Astrocyte of the cerebellum (primary cell): ENCODE results near the gene GSTO1.

Source experiments
- DNase-seq: peaks from one replicate; pipeline ENCODE4 v3.0.0-alpha.2; 2011; ENCODE audit warnings: low read depth
- H3K4me3 ChIP-seq: 2 replicates; pipeline ENCODE4 v1.5.1; 2011; ENCODE audit warnings: mild to moderate bottlenecking, low read depth, low read length, moderate library complexity
- in situ Hi-C: cut with HindIII; loops from 2 replicates; pipeline ENCODE4 v1.10.0; 2017; ENCODE audit warnings: low sequenced_read_pairs
- TF ChIP-seq, protein P1 (sequence below): IDR thresholded peaks from 2 replicates; pipeline ENCODE4 v1.5.1; 2012; ENCODE audit warnings: low read length, low read depth, moderate library complexity, mild to moderate bottlenecking; ENCODE audit errors: missing control alignments

Gene GSTO1

DNA sequence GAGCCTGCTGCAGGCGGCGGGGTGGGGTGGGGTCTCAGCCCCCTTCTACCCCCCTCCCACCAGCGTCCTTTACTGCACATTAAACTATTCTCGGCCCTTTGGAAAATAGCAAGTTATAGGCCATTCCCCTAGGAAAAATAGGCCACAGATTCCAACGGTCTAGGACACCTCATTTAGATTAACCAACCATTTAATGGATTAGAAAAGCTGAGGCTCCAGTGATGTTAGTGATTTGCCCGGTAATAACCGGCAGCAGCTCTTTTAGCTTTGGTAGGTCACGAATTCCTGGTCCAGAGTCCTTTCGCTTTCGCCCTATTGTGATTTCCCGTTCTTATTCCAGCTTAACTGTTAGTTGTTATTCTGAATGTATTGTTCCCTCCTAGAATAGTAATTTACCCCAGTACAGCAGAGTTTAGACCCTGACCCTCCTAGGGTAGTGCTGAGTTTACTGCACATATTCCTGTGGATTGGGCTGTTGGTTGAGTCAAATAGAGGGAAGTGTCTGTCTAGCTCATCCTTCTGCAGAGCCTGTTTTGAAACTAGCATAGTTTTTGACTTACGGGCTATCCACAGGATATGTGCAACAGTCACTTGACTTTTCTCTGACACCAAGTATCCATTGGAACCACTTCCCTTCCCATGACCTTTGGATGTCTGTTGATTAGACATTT, 754 bp downstream of the GSTO1 start:
- TF ChIP-seq, protein P1, sequence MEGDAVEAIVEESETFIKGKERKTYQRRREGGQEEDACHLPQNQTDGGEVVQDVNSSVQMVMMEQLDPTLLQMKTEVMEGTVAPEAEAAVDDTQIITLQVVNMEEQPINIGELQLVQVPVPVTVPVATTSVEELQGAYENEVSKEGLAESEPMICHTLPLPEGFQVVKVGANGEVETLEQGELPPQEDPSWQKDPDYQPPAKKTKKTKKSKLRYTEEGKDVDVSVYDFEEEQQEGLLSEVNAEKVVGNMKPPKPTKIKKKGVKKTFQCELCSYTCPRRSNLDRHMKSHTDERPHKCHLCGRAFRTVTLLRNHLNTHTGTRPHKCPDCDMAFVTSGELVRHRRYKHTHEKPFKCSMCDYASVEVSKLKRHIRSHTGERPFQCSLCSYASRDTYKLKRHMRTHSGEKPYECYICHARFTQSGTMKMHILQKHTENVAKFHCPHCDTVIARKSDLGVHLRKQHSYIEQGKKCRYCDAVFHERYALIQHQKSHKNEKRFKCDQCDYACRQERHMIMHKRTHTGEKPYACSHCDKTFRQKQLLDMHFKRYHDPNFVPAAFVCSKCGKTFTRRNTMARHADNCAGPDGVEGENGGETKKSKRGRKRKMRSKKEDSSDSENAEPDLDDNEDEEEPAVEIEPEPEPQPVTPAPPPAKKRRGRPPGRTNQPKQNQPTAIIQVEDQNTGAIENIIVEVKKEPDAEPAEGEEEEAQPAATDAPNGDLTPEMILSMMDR: no peak
- no peak for DNase-seq
- in situ Hi-C loops: no loop called here
- H3K4me3 ChIP-seq: peak overlapping the region; percentile 79

DNA sequence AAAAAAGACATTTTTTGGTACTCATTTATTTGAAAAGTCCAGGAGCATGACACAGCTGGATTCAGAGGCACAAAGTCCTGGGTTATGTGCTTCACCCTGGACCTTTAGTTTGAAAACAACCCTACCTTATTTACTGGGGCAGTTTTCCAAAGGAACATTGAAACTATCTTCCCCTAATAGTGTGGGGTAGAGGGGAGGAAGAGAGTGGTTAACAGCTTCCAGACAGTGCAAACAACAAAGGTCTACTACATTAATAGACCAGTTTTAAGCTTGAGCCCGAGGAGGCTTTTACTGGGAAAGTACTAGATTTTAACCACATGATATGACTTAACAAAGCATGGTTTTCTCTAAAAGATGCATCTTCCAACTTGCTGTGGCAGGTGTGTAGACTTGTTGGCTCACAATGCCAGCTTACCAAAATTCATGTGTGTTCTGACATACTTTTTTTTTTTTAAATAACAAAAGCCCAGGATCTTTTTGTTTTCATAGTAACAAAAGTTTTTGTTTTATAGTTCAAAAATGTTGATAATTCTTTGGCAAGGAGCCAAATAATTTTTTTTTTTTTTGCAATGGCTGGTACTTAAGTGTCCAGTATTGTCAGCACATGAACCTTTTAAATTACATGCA, 1.8 kb downstream of the GSTO1 start:
- TF ChIP-seq, protein P1: no peak
- DNase-seq: no peak
- in situ Hi-C loops: no loop called here
- peak overlapping the region; percentile 79 for H3K4me3 ChIP-seq

DNA sequence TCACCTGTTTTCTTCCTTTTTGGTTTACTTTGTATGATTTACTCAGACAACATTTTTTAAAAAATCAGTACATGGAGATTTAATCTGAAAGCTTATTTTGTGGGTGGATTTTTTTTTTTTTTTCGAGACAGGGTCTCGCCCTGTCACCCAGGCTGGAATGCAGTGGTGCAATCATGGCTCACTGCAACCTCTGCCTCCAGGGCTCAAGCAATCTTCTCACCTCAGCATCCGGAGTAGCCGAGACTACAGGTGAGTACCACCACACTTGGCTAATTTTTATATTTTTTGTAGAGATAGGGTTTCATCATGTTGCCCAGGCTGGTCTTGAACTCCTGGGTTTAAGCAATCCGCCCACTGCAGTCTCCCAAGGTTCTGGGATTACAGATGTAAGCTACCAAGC, 2.5 kb downstream of the GSTO1 start:
- in situ Hi-C loops: no loop called here
- no peak for DNase-seq
- TF ChIP-seq, protein P1: no peak
- no peak overlapping the region for H3K4me3 ChIP-seq

DNA sequence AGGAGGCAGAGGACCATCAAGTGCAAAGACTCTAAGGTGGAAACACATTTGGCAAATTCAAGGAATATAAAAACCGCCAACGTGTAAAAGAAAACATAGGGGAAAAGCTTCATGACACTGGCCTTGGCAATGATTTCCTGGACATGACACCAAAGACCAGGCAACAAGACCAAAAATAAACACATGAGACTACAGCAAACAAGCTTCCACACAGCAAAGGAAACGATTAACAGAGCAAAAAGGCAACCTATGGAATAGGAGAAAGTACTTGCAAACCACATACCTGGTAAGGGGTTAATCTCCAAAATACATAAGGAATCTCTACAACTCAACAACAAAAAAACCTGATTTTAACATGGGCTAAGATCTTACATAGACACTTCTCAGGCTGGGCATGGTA, 3.5 kb downstream of the GSTO1 start:
- DNase-seq: no peak
- in situ Hi-C loops: no loop called here
- TF ChIP-seq, protein P1: no peak
- no peak overlapping the region for H3K4me3 ChIP-seq

DNA sequence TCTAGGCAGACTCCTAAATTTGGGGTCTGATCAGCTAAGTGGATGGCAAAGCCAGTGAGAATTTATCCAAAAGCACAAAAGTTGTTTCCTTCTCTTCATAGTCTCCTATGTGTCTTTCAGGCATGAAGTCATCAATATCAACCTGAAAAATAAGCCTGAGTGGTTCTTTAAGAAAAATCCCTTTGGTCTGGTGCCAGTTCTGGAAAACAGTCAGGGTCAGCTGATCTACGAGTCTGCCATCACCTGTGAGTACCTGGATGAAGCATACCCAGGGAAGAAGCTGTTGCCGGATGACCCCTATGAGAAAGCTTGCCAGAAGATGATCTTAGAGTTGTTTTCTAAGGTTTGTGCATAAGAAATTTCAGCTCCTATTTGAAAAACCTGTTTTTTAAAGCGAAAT, 4.8 kb downstream of the GSTO1 start:
- no peak for DNase-seq
- H3K4me3 ChIP-seq: no peak overlapping the region
- in situ Hi-C loops: no loop called here
- TF ChIP-seq, protein P1: no peak

DNA sequence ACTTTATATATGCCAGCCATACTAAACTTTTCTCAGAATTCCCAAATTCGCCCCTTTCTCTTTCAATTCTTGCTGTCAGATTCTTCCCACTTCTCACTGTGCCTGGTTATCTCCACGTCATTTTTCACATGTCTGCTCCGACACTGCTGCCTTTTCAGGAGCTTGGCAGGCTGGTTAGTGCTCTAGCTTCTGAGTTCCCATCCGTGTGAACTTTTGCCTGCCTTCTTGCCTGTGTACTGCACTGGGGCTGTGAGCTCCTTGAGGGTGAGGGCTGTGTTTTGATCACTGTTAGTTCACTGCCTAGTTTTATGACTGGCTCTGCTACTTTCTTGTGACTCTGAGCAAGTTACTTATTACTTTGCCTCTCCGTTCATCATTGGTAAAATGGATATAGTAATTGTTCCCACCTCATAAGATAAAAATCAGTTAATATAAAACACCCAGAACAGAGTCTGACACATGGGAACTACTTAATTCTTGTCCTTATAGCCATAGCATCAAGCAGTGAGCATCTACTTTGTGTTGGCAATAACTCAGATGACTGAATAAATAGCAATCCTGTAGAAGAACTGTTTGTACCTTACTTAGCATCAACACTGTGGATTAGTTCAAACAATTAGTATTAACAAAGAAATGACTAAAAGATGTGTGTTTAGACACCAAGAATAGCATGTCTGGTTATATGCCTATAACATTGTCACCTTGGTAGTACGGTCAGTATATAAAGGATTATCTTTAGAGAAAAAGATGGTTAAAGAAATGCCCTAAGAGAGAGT, 5.5 kb downstream of the GSTO1 start:
- no peak overlapping the region for H3K4me3 ChIP-seq
- in situ Hi-C loops: no loop called here
- TF ChIP-seq, protein P1: no peak
- DNase-seq: no peak
